H1 (cell line): Measurements from ENCODE around the gene TINAG. TPM values are rescaled to one million over a fixed set of nuclear protein-coding genes. Genes with fewer than 3 reads are reported as not detected.

Source experiments
- CTCF ChIA-PET: fragments of 300-600 bp; sonication (Branson Sonifier 250); formaldehyde crosslinking; loops from one replicate; lab custom pipeline; 2021; ENCODE audit not compliant: partially characterized antibody; lab: Charles Lee
- POLR2A ChIA-PET: fragments of 300-600 bp; sonication (Branson Sonifier 250); formaldehyde crosslinking; loops from one replicate; lab custom pipeline; 2021; ENCODE audit warnings: inconsistent platforms; ENCODE audit not compliant: partially characterized antibody; lab: Charles Lee
- DNase-seq, 2 experiments: peaks; one replicate each; pipeline versions ENCODE4 v3.0.0 to v3.0.0-alpha.2; 2010 to 2022; ENCODE audit warnings: low spot score in 2 of 2, low read depth in 1 of 2, mixed read lengths in 1 of 2
- FAIRE-seq: peaks from 2 replicates; lab custom pipeline; 2011; peaks lifted over from hg19 to GRCh38; lab: Jason Lieb, UNC
- H2AFZ ChIP-seq: 2 replicates; pipeline ENCODE4 v1.8.1; 2012; ENCODE audit warnings: low read length, inconsistent platforms
- H2AK5ac ChIP-seq: 2 replicates; pipeline ENCODE4 v1.6.1; 2013; ENCODE audit warnings: low read depth, low read length
- H2BK120ac ChIP-seq: replicated peaks from 2 replicates; pipeline ENCODE3; 2013; ENCODE audit warnings: low read depth, low read length, inconsistent platforms
- H2BK12ac ChIP-seq: 2 replicates; pipeline ENCODE4 v1.6.1; 2013; ENCODE audit warnings: low read depth, low read length
- H2BK15ac ChIP-seq: 2 replicates; pipeline ENCODE4 v1.6.1; 2013; ENCODE audit warnings: low read length
- H2BK20ac ChIP-seq: 2 replicates; pipeline ENCODE4 v1.6.1; 2013; ENCODE audit warnings: low read length
- H2BK5ac ChIP-seq: 2 replicates; pipeline ENCODE4 v1.6.1; 2013; ENCODE audit warnings: low read depth, low read length
- H3K14ac ChIP-seq: 2 replicates; pipeline ENCODE4 v1.6.1; 2013; ENCODE audit warnings: inconsistent platforms; ENCODE audit not compliant: insufficient read length
- H3K18ac ChIP-seq: 2 replicates; pipeline ENCODE4 v1.6.1; 2013; ENCODE audit warnings: low read length; ENCODE audit errors: extremely low read depth
- H3K23ac ChIP-seq: 2 replicates; pipeline ENCODE4 v1.6.1; 2013; ENCODE audit warnings: inconsistent platforms; ENCODE audit not compliant: insufficient read length
- H3K23me2 ChIP-seq: 2 replicates; pipeline ENCODE4 v1.6.1; 2013; ENCODE audit warnings: low read depth, low read length
- H3K27ac ChIP-seq: 2 replicates; pipeline ENCODE4 v1.6.1; 2011; ENCODE audit warnings: low read depth, low read length, inconsistent platforms
- H3K27me3 ChIP-seq, 4 experiments: replicated peaks in 1 of 4; 1 replicate in 1 of 4; 2 replicates in 3 of 4; pipeline versions ENCODE4 v1.6.1 to v1.8.1; 2011 to 2013; ENCODE audit warnings: low read length in 3 of 4, mild to moderate bottlenecking in 3 of 4, inconsistent platforms in 2 of 4, mixed read lengths in 2 of 4, moderate library complexity in 1 of 4; ENCODE audit not compliant: control insufficient read depth in 3 of 4, insufficient read depth in 3 of 4; ENCODE audit errors: extremely low read depth in 1 of 4
- H3K36me3 ChIP-seq, 4 experiments: 2 replicates each; pipeline versions ENCODE4 v1.6.1 to v1.8.1; 2011 to 2013; ENCODE audit warnings: mild to moderate bottlenecking in 4 of 4, low read length in 3 of 4, moderate library complexity in 2 of 4, control low read depth in 1 of 4, inconsistent platforms in 1 of 4; ENCODE audit not compliant: insufficient read depth in 4 of 4, control insufficient read depth in 2 of 4
- H3K4ac ChIP-seq: replicated peaks from 2 replicates; pipeline ENCODE3; 2013; ENCODE audit warnings: low read length, low read depth, mixed read lengths, inconsistent platforms; ENCODE audit not compliant: insufficient read length
- H3K4me1 ChIP-seq, 4 experiments: replicated peaks in 1 of 4; 1 replicate in 1 of 4; 2 replicates in 3 of 4; pipeline versions ENCODE4 v1.6.1 to v1.8.1; 2011 to 2013; ENCODE audit warnings: low read length in 3 of 4, inconsistent platforms in 2 of 4, mixed read lengths in 1 of 4; ENCODE audit not compliant: insufficient read depth in 4 of 4, control insufficient read depth in 3 of 4
- H3K4me2 ChIP-seq, 2 experiments: 2 replicates each; pipeline versions ENCODE4 v1.6.1 to v1.8.1; 2011 to 2013; ENCODE audit warnings: low read depth in 2 of 2, low read length in 2 of 2, control low read depth in 1 of 2, inconsistent platforms in 1 of 2, mild to moderate bottlenecking in 1 of 2; ENCODE audit not compliant: insufficient read depth in 1 of 2
- H3K4me3 ChIP-seq, 4 experiments: fragments of 200-600, 300-600 bp in 1 of 4; sonication (generic), shearing (Covaris generic), sonication (Bioruptor Twin) in 1 of 4; 2 replicates each; pipeline versions ENCODE4 v1.5.1 to v1.8.1; 2011 to 2016; ENCODE audit warnings: low read length in 4 of 4, low read depth in 3 of 4, control low read depth in 2 of 4, inconsistent platforms in 2 of 4, mild to moderate bottlenecking in 2 of 4, mixed read lengths in 1 of 4, moderate library complexity in 1 of 4; ENCODE audit not compliant: insufficient read depth in 2 of 4; ENCODE audit errors: extremely low read depth in 1 of 4
- H3K56ac ChIP-seq: replicated peaks from 2 replicates; pipeline ENCODE3; 2013; ENCODE audit warnings: low read depth, mild to moderate bottlenecking, mixed read lengths, low read length, inconsistent platforms; ENCODE audit not compliant: insufficient read length
- H3K79me1 ChIP-seq: 2 replicates; pipeline ENCODE4 v1.6.1; 2013; ENCODE audit warnings: low read depth, low read length, control low read depth
- H3K79me2 ChIP-seq, 2 experiments: 2 replicates each; pipeline versions ENCODE4 v1.6.1 to v1.8.1; 2012 to 2013; ENCODE audit warnings: low read length in 2 of 2, mild to moderate bottlenecking in 2 of 2, inconsistent platforms in 1 of 2; ENCODE audit not compliant: insufficient read depth in 2 of 2, control insufficient read depth in 1 of 2
- H3K9ac ChIP-seq, 4 experiments: replicated peaks in 1 of 4; 1 replicate in 1 of 4; 2 replicates in 3 of 4; pipeline versions ENCODE4 v1.6.1 to v1.8.1; 2011 to 2013; ENCODE audit warnings: low read depth in 3 of 4, low read length in 3 of 4, control low read depth in 2 of 4, mild to moderate bottlenecking in 2 of 4, moderate library complexity in 2 of 4, inconsistent platforms in 1 of 4; ENCODE audit errors: extremely low read depth in 1 of 4
- H3K9me3 ChIP-seq, 2 experiments: 2 replicates each; pipeline versions ENCODE4 v1.6.1 to v1.8.1; 2012 to 2013; ENCODE audit warnings: mild to moderate bottlenecking in 2 of 2, moderate library complexity in 2 of 2, control low read depth in 1 of 2, inconsistent platforms in 1 of 2, low read depth in 1 of 2, low read length in 1 of 2, mixed read lengths in 1 of 2; ENCODE audit not compliant: insufficient read depth in 2 of 2
- H4K20me1 ChIP-seq, 2 experiments: replicated peaks in 1 of 2; 2 replicates each; pipeline versions ENCODE3 to v1.8.1; 2011 to 2013; ENCODE audit warnings: inconsistent platforms in 2 of 2, low read length in 2 of 2, mild to moderate bottlenecking in 1 of 2; ENCODE audit not compliant: insufficient read depth in 2 of 2, control insufficient read depth in 1 of 2
- H4K5ac ChIP-seq: 2 replicates; pipeline ENCODE4 v1.6.1; 2013; ENCODE audit warnings: low read length, low read depth, mixed read lengths, inconsistent platforms; ENCODE audit not compliant: insufficient read length
- H4K8ac ChIP-seq: 2 replicates; pipeline ENCODE4 v1.8.0; 2013; ENCODE audit warnings: mild to moderate bottlenecking, moderate library complexity, low read length, inconsistent platforms; ENCODE audit not compliant: insufficient read depth; ENCODE audit errors: extremely low read depth
- H4K91ac ChIP-seq: replicated peaks from 2 replicates; pipeline ENCODE3; 2013; ENCODE audit warnings: low read length, mixed read lengths, inconsistent platforms; ENCODE audit not compliant: insufficient read length
- BCL11A ChIP-seq, 2 experiments: IDR thresholded peaks; one replicate each; pipeline ENCODE4 v1.6.1; 2011; ENCODE audit warnings: low read depth in 2 of 2, low read length in 2 of 2, mild to moderate bottlenecking in 2 of 2
- CTBP2 ChIP-seq: IDR thresholded peaks from 2 replicates; pipeline ENCODE4 v1.7.0; 2011; ENCODE audit warnings: borderline replicate concordance, mild to moderate bottlenecking, moderate library complexity, mixed read lengths, low read length; ENCODE audit not compliant: insufficient read depth, insufficient read length
- EGR1 ChIP-seq: IDR thresholded peaks from 2 replicates; pipeline ENCODE4 v1.6.1; 2011; ENCODE audit warnings: low read depth, low read length, borderline replicate concordance
- JUN ChIP-seq: IDR thresholded peaks from 2 replicates; pipeline ENCODE4 v1.6.1; 2011; ENCODE audit warnings: low read depth, mild to moderate bottlenecking, improper control_type of control experiment, low read length
- KDM1A ChIP-seq: fragments of 200-600, 300-600 bp; sonication (generic); IDR thresholded peaks from 2 replicates; pipeline ENCODE4 v1.7.1; 2016; ENCODE audit warnings: mild to moderate bottlenecking, low read length, borderline replicate concordance
- POLR2AphosphoS5 ChIP-seq: IDR thresholded peaks from 2 replicates; pipeline ENCODE4 v1.6.1; 2011; ENCODE audit warnings: low read depth, low read length
- POU5F1 ChIP-seq: IDR thresholded peaks from 2 replicates; pipeline ENCODE4 v1.6.1; 2011; ENCODE audit warnings: low read depth, mild to moderate bottlenecking, low read length, moderate library complexity
- SIN3A ChIP-seq, 2 experiments: IDR thresholded peaks in 1 of 2; conservative IDR thresholded peaks in 1 of 2; 2 replicates each; pipeline ENCODE4 v1.6.1; 2011 to 2012; ENCODE audit warnings: low read length in 2 of 2, improper control_type of control experiment in 1 of 2, low read depth in 1 of 2, mild to moderate bottlenecking in 1 of 2
- SUZ12 ChIP-seq: fragments of 200-600 bp; sonication (generic); IDR thresholded peaks from 2 replicates; pipeline ENCODE4 v1.6.1; 2012; ENCODE audit warnings: mild to moderate bottlenecking, inconsistent platforms, low read length, moderate library complexity, mixed read lengths
- TAF1 ChIP-seq: IDR thresholded peaks from 2 replicates; pipeline ENCODE4 v1.6.1; 2011; ENCODE audit warnings: mild to moderate bottlenecking, low read depth, low read length
- TCF12 ChIP-seq: IDR thresholded peaks from 2 replicates; pipeline ENCODE4 v1.6.1; 2011; ENCODE audit warnings: low read depth, mild to moderate bottlenecking, low read length
- TEAD4 ChIP-seq: IDR thresholded peaks from 2 replicates; pipeline ENCODE4 v1.6.1; 2012; ENCODE audit warnings: low read depth, low read length, inconsistent platforms, mixed read lengths
- polyA plus RNA-seq, 7 experiments: library from polyadenylated mRNA; depleted of rRNA in 3 of 7; stranded (reverse) in 5 of 7; unstranded in 2 of 7; fragments of >200 nt in 5 of 7; fragments of 200-250 nt in 2 of 7; gene quantifications; 1 replicate in 5 of 7; 2 replicates in 1 of 7; 4 replicates in 1 of 7; pipeline versions ENCODE4 v1.2.1 to v1.2.3, GENCODE V29; 2011 to 2013; ENCODE audit warnings: missing spikeins in 2 of 7, mixed read lengths in 2 of 7
- total RNA-seq: library from RNA; stranded (reverse); fragmentation: NEBNext Ultra II Directional; extraction: Animal tissue kit (Norgen Biotek cat#: 25700); gene quantifications from 2 replicates; pipeline ENCODE4 v1.2.1, GENCODE V29; 2021
- TF ChIP-seq, protein P1 (sequence below): IDR thresholded peaks from 2 replicates; pipeline ENCODE4 v1.6.1; 2011; ENCODE audit warnings: low read depth, mild to moderate bottlenecking, low read length; ENCODE audit not compliant: insufficient read depth
- TF ChIP-seq, protein P2 (sequence below): IDR thresholded peaks from 2 replicates; pipeline ENCODE4 v1.6.1; 2012; ENCODE audit warnings: low read length, inconsistent platforms

Gene TINAG
- total and polyA plus RNA-seq, 2 of the 8 experiments (the other 6 are each of a cell fraction or from before 2014, with no cell fraction given), result not detected

DNA sequence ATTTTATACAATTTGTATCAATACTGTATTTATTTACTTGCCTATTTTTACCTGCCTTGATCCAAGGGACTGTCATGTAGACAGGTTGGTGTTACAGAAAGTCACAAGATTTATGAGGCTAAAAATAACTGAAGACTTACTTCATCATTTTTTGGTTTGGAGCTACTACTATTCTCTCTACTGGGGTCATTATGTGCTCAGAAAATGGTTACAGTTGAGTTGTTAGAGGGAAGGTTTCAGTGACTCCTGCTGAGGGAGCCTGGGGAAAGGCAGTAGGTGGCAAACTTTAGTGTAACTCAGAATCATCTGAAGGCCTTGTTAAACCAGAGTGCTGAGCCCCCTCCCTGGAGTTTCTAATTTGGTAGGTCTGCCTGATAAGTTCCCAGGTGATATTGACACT is 118.8 kb downstream of the TINAG start:
- POLR2A ChIA-PET, result no interaction called here
- Histone ChIP-seq H3K4me3 (no peak overlapping the region), H3K27ac (no peak overlapping the region), H3K36me3 (no peaks in the 10 kb centered on the region), H3K56ac (no peak overlapping the region), H3K9me3 (no peaks in the 10 kb centered on the region), H2BK12ac (no peak overlapping the region), H3K14ac (no peak overlapping the region), H3K27me3 (no peaks in the 10 kb centered on the region), H3K4me2 (no peak overlapping the region), H2AFZ (no peak overlapping the region), H2AK5ac (no peak overlapping the region), H3K4me1 (no peaks in the 10 kb centered on the region), H4K8ac (no peak overlapping the region), H2BK5ac (no peak overlapping the region), H2BK20ac (no peak overlapping the region), H3K9ac (no peak overlapping the region), H3K18ac (no peak overlapping the region), H3K79me2 (no peaks in the 10 kb centered on the region), H4K91ac (no peak overlapping the region), H2BK15ac (no peak overlapping the region), H3K4ac (no peak overlapping the region), H2BK120ac (no peak overlapping the region), H3K79me1 (no peaks in the 10 kb centered on the region), H4K5ac (no peak overlapping the region), H3K23ac (no peak overlapping the region), H3K23me2 (no peaks in the 10 kb centered on the region; the same call in 1 of the 2 replicates), H4K20me1 (no peaks in the 10 kb centered on the region)
- no peak for FAIRE-seq
- CTCF ChIA-PET, result no interaction called here
- TF ChIP-seq, protein P1, sequence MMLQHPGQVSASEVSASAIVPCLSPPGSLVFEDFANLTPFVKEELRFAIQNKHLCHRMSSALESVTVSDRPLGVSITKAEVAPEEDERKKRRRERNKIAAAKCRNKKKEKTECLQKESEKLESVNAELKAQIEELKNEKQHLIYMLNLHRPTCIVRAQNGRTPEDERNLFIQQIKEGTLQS, result no peak
- TF ChIP-seq CTBP2 (no peak), TAF1 (no peak), SUZ12 (no peak), JUN (no peak), TCF12 (no peak), POU5F1 (no peak), TEAD4 (no peak), EGR1 (no peak), SIN3A (conservative IDR thresholded peaks at IDR 0.05 in 1 of 2, IDR thresholded peaks at IDR 0.05 in 1 of 2; ENCODE audit: low read depth in 1 of 2, low read length in 2 of 2) (no peak), KDM1A (no peak), BCL11A (IDR thresholded peaks at IDR 0.05; ENCODE audit: low read depth in 2 of 2, low read length in 2 of 2) (no peak), POLR2AphosphoS5 (no peak)
- TF ChIP-seq, protein P2, sequence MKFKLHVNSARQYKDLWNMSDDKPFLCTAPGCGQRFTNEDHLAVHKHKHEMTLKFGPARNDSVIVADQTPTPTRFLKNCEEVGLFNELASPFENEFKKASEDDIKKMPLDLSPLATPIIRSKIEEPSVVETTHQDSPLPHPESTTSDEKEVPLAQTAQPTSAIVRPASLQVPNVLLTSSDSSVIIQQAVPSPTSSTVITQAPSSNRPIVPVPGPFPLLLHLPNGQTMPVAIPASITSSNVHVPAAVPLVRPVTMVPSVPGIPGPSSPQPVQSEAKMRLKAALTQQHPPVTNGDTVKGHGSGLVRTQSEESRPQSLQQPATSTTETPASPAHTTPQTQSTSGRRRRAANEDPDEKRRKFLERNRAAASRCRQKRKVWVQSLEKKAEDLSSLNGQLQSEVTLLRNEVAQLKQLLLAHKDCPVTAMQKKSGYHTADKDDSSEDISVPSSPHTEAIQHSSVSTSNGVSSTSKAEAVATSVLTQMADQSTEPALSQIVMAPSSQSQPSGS, result no peak
- no peak for DNase-seq
